Adipocyte (in vitro differentiated cells): Measurements from ENCODE around the gene PPP6R3.
"Not testable (repeated sequence)": the region's sequence is repeated elsewhere in the genome, so short reads cannot be mapped to it uniquely, and the experiment has no call there.

ENCODE experiments used
- DNase-seq: peaks from one replicate; pipeline ENCODE4 v3.0.0-alpha.2; 2015; ENCODE audit warnings: low read depth
- H3K27me3 ChIP-seq: replicated peaks from 2 replicates; pipeline ENCODE4 v1.7.0; 2013; ENCODE audit warnings: mild to moderate bottlenecking, low read length, moderate library complexity; ENCODE audit not compliant: control insufficient read depth, insufficient read depth
- H3K36me3 ChIP-seq: 2 replicates; pipeline ENCODE4 v1.7.0; 2013; ENCODE audit warnings: low read length, mild to moderate bottlenecking, moderate library complexity; ENCODE audit not compliant: control insufficient read depth, insufficient read depth, severe bottlenecking
- H3K4me1 ChIP-seq: 2 replicates; pipeline ENCODE4 v1.7.0; 2013; ENCODE audit warnings: mild to moderate bottlenecking, low read length, moderate library complexity; ENCODE audit not compliant: control insufficient read depth, insufficient read depth
- H3K4me3 ChIP-seq: 2 replicates; pipeline ENCODE4 v1.7.0; 2013; ENCODE audit warnings: mild to moderate bottlenecking, low read length, moderate library complexity
- H3K9ac ChIP-seq: 2 replicates; pipeline ENCODE4 v1.7.0; 2013; ENCODE audit warnings: mild to moderate bottlenecking, low read length, moderate library complexity
- H3K9me3 ChIP-seq: 2 replicates; pipeline ENCODE4 v1.7.0; 2013; ENCODE audit warnings: mild to moderate bottlenecking, low read length, moderate library complexity; ENCODE audit not compliant: control insufficient read depth

Gene PPP6R3

GRCh38 chr11:68424981-68425865, 35.3 kb upstream of the PPP6R3 start:
- no peak for DNase-seq
- Histone ChIP-seq H3K36me3 (peaks cover 29% of the 10 kb centered on the region), H3K27me3 (no peaks in the 10 kb centered on the region), H3K9ac (no peak overlapping the region), H3K4me1 (no peaks in the 10 kb centered on the region), H3K9me3 (peaks cover 10% of the 10 kb centered on the region), H3K4me3 (no peak overlapping the region)

GRCh38 chr11:68425866-68426380, 34.6 kb upstream of the PPP6R3 start:
- DNase-seq = no peak
- Histone ChIP-seq H3K9ac (no peak overlapping the region), H3K9me3 (peaks cover 10% of the 10 kb centered on the region), H3K4me1 (no peaks in the 10 kb centered on the region), H3K4me3 (no peak overlapping the region), H3K36me3 (peaks cover 34% of the 10 kb centered on the region), H3K27me3 (no peaks in the 10 kb centered on the region)

GRCh38 chr11:68429661-68430060, 30.9 kb upstream of the PPP6R3 start:
- peak overlapping the region; percentile 29 for H3K4me3 ChIP-seq
- no peaks in the 10 kb centered on the region for H3K4me1 ChIP-seq
- H3K9ac ChIP-seq = no peak overlapping the region
- no peaks in the 10 kb centered on the region for H3K27me3 ChIP-seq
- no peak for DNase-seq
- H3K36me3 ChIP-seq = peaks cover 53% of the 10 kb centered on the region
- H3K9me3 ChIP-seq = peaks cover 10% of the 10 kb centered on the region

- DNase-seq = no peak
- H3K9me3 ChIP-seq = peaks cover 10% of the 10 kb centered on the region
- H3K4me3 ChIP-seq = no peak overlapping the region
- H3K9ac ChIP-seq = no peak overlapping the region
- H3K4me1 ChIP-seq = no peaks in the 10 kb centered on the region
- H3K27me3 ChIP-seq = no peaks in the 10 kb centered on the region
- peaks cover 52% of the 10 kb centered on the region for H3K36me3 ChIP-seq
Observed at GRCh38 chr11:68430384-68430783, 30.2 kb upstream of the PPP6R3 start.

GRCh38 chr11:68430801-68431200, 29.8 kb upstream of the PPP6R3 start:
- no peaks in the 10 kb centered on the region for H3K4me1 ChIP-seq
- no peak overlapping the region for H3K4me3 ChIP-seq
- peaks cover 49% of the 10 kb centered on the region for H3K36me3 ChIP-seq
- no peak for DNase-seq
- no peaks in the 10 kb centered on the region for H3K27me3 ChIP-seq
- no peak overlapping the region for H3K9ac ChIP-seq
- H3K9me3 ChIP-seq = peaks cover 10% of the 10 kb centered on the region

- no peak for DNase-seq
- Histone ChIP-seq H3K4me1 (peaks cover 6% of the 10 kb centered on the region), H3K4me3 (no peak overlapping the region), H3K9ac (no peak overlapping the region), H3K27me3 (no peaks in the 10 kb centered on the region), H3K9me3 (peaks cover 10% of the 10 kb centered on the region), H3K36me3 (peaks cover 40% of the 10 kb centered on the region)
Observed at GRCh38 chr11:68431984-68432645, 28.4 kb upstream of the PPP6R3 start.

GRCh38 chr11:68432874-68433273, 27.7 kb upstream of the PPP6R3 start:
- Histone ChIP-seq H3K9ac (no peak overlapping the region), H3K9me3 (peaks cover 10% of the 10 kb centered on the region), H3K4me1 (peaks cover 12% of the 10 kb centered on the region), H3K4me3 (no peak overlapping the region), H3K27me3 (no peaks in the 10 kb centered on the region), H3K36me3 (peaks cover 40% of the 10 kb centered on the region)
- DNase-seq = no peak

GRCh38 chr11:68433541-68433940, 27.0 kb upstream of the PPP6R3 start:
- DNase-seq = no peak
- H3K9ac ChIP-seq = no peak overlapping the region
- H3K9me3 ChIP-seq = peaks cover 10% of the 10 kb centered on the region
- H3K27me3 ChIP-seq = no peaks in the 10 kb centered on the region
- peaks cover 19% of the 10 kb centered on the region for H3K4me1 ChIP-seq
- H3K36me3 ChIP-seq = peaks cover 40% of the 10 kb centered on the region
- H3K4me3 ChIP-seq = no peak overlapping the region

- not testable (repeated sequence) for H3K27me3 ChIP-seq, H3K9me3 ChIP-seq, DNase-seq, H3K9ac ChIP-seq, H3K4me3 ChIP-seq
- Histone ChIP-seq H3K36me3 (peaks cover 38% of the 10 kb centered on the region), H3K4me1 (peaks cover 24% of the 10 kb centered on the region)
Observed at GRCh38 chr11:68434159-68434558, 26.4 kb upstream of the PPP6R3 start.

GRCh38 chr11:68436162-68436888, 24.2 kb upstream of the PPP6R3 start:
- no peaks in the 10 kb centered on the region for H3K27me3 ChIP-seq
- H3K9me3 ChIP-seq = no peaks in the 10 kb centered on the region
- H3K36me3 ChIP-seq = peaks cover 21% of the 10 kb centered on the region
- no peak overlapping the region for H3K4me3 ChIP-seq
- no peak for DNase-seq
- H3K4me1 ChIP-seq = peaks cover 35% of the 10 kb centered on the region
- peak overlapping the region; percentile 74 for H3K9ac ChIP-seq
